HepG2 (cell line): ENCODE measurements around the gene DYNC2LI1. TPM values are rescaled to one million over a fixed set of nuclear protein-coding genes. Genes with fewer than 3 reads are reported as not detected.

Experiments
- AHDC1 ChIP-seq: sonication (generic); formaldehyde crosslinking; IDR thresholded peaks from 2 replicates; pipeline ENCODE4 v1.5.1; 2020; ENCODE audit warnings: mild to moderate bottlenecking, missing genetic modification reagents, borderline replicate concordance
- CBX1 ChIP-seq: IDR thresholded peaks from one replicate; pipeline ENCODE4 v1.6.1; 2016; ENCODE audit warnings: antibody characterized with exemption, low read depth
- DR1 ChIP-seq: sonication (generic); formaldehyde crosslinking; IDR thresholded peaks from 2 replicates; pipeline ENCODE4 v1.8.0; 2021; ENCODE audit warnings: mild to moderate bottlenecking, missing genetic modification reagents, inconsistent platforms
- HDAC6 ChIP-seq: fragments of 200-600 bp; sonication (generic); IDR thresholded peaks from 2 replicates; pipeline ENCODE4 v1.7.0; 2017; ENCODE audit warnings: mild to moderate bottlenecking, antibody characterized with exemption, low read length, low read depth
- KMT2A ChIP-seq: sonication (generic); formaldehyde crosslinking; IDR thresholded peaks from 2 replicates; pipeline ENCODE4 v1.4.0; 2020; ENCODE audit warnings: missing genetic modification reagents
- LCORL ChIP-seq, 2 experiments: fragments of 450-650 bp in 1 of 2; sonication (generic) in 1 of 2; formaldehyde crosslinking in 1 of 2; IDR thresholded peaks; 2 replicates each; pipeline versions ENCODE4 v1.5.0 to v1.6.1; 2017 to 2020; ENCODE audit warnings: antibody characterized with exemption in 1 of 2, missing genetic modification reagents in 1 of 2
- MTERF4 ChIP-seq: sonication (generic); formaldehyde crosslinking; IDR thresholded peaks from 2 replicates; pipeline ENCODE4 v1.8.0; 2023; ENCODE audit warnings: mild to moderate bottlenecking, missing genetic modification reagents
- NFAT5 ChIP-seq: sonication (generic); formaldehyde crosslinking; IDR thresholded peaks from 2 replicates; pipeline ENCODE4 v1.4.0; 2020; ENCODE audit warnings: missing genetic modification reagents
- NFKBIZ ChIP-seq: IDR thresholded peaks from 2 replicates; pipeline ENCODE4 v1.6.1; 2018; ENCODE audit warnings: missing genetic modification reagents, missing compliant biosample characterization
- RAD51 ChIP-seq: fragments of 450-650 bp; IDR thresholded peaks from 2 replicates; pipeline ENCODE4 v1.6.1; 2016; ENCODE audit warnings: borderline replicate concordance
- RARA ChIP-seq: IDR thresholded peaks from 2 replicates; pipeline ENCODE4 v1.6.1; 2016; ENCODE audit warnings: missing genetic modification reagents, missing compliant biosample characterization
- SOX6 ChIP-seq, 2 experiments: fragments of 450-650 bp in 1 of 2; sonication (generic) in 1 of 2; formaldehyde crosslinking in 1 of 2; IDR thresholded peaks; 2 replicates each; pipeline versions ENCODE4 v1.4.0 to v1.6.1; 2017 to 2020; ENCODE audit warnings: antibody characterized with exemption in 1 of 2, mild to moderate bottlenecking in 1 of 2, missing genetic modification reagents in 1 of 2
- SP140L ChIP-seq: sonication (generic); formaldehyde crosslinking; IDR thresholded peaks from 2 replicates; pipeline ENCODE4 v1.4.0; 2020; ENCODE audit warnings: missing genetic modification reagents, borderline replicate concordance
- ZNF138 ChIP-seq: sonication (generic); formaldehyde crosslinking; IDR thresholded peaks from 2 replicates; pipeline ENCODE4 v1.5.0; 2020; ENCODE audit warnings: mild to moderate bottlenecking, low read depth, missing genetic modification reagents
- ZNF274 ChIP-seq: sonication (generic); formaldehyde crosslinking; IDR thresholded peaks from 2 replicates; pipeline ENCODE4 v1.5.1; 2020; ENCODE audit warnings: mild to moderate bottlenecking, missing genetic modification reagents
- ZNF605 ChIP-seq: sonication (generic); formaldehyde crosslinking; IDR thresholded peaks from 2 replicates; pipeline ENCODE4 v1.8.0; 2022; ENCODE audit warnings: mild to moderate bottlenecking, missing genetic modification reagents
- polyA plus RNA-seq, 8 experiments: library from polyadenylated mRNA; depleted of rRNA in 3 of 8; stranded (reverse) in 7 of 8; unstranded in 1 of 8; fragments of >200 nt; fragmentation: Illumina TruSeq in 4 of 8; extraction: Trizol in 4 of 8; gene quantifications; 2 replicates each; pipeline versions ENCODE4 v1.2.1 to v1.2.3, GENCODE V29; 2011 to 2016; ENCODE audit warnings: low read depth in 4 of 8, missing spikeins in 1 of 8, mixed read lengths in 1 of 8; ENCODE audit not compliant: insufficient read depth in 1 of 8
- total RNA-seq, 5 experiments: library from RNA; depleted of rRNA; stranded (reverse); fragments of >200 nt; fragmentation: Illumina TruSeq; extraction: Trizol; gene quantifications; 2 replicates each; pipeline ENCODE4 v1.2.3, GENCODE V29; 2016; ENCODE audit warnings: low read depth in 1 of 5

Gene DYNC2LI1
- total and polyA plus RNA-seq, 2 of the 13 experiments (the other 11 are each of a cell fraction or from before 2014, with no cell fraction given), result 16.9 to 23.2 TPM

- TF ChIP-seq KMT2A (CRISPR knock-in tag), result peak; percentile 69
- TF ChIP-seq AHDC1, result no peak
- TF ChIP-seq MTERF4 (CRISPR knock-in tag), result 0 out of 2 replicates have a peak, but pooled peaks have one; percentile 40
- TF ChIP-seq ZNF274 (CRISPR knock-in tag), result peak; percentile 91
- TF ChIP-seq NFKBIZ (CRISPR knock-in tag), result peak; percentile 84; the same call in 1 of the 2 replicates
- peak; percentile 34 for TF ChIP-seq CBX1
- TF ChIP-seq SOX6 (IDR thresholded peaks at IDR 0.05), result no peak
- peak; percentile 53; the same call in 1 of the 2 replicates for TF ChIP-seq SOX6 (CRISPR knock-in tag; IDR thresholded peaks at IDR 0.05)
- no peak for TF ChIP-seq DR1 (CRISPR knock-in tag)
- no peak for TF ChIP-seq RAD51
- TF ChIP-seq ZNF138 (CRISPR knock-in tag), result no peak
- no peak for TF ChIP-seq HDAC6
- no peak for TF ChIP-seq NFAT5 (CRISPR knock-in tag)
- 0 out of 2 replicates have a peak, but pooled peaks have one; percentile 19 for TF ChIP-seq SP140L (CRISPR knock-in tag)
- peak; percentile 71 for TF ChIP-seq ZNF605 (CRISPR knock-in tag)
- no peak for TF ChIP-seq LCORL (IDR thresholded peaks at IDR 0.05)
- TF ChIP-seq LCORL (CRISPR knock-in tag; IDR thresholded peaks at IDR 0.05), result peak; percentile 16; the same call in 1 of the 2 replicates
- peak; percentile 55 for TF ChIP-seq RARA
Observed at GRCh38 chr2:43773876-43774613, at the start of gene DYNC2LI1 (continued).
